ENCODE data around the gene FAM47C.
"Not testable (repeated sequence)": the region's sequence is repeated elsewhere in the genome, so short reads cannot be mapped to it uniquely, and the experiment has no call there.

DNA sequence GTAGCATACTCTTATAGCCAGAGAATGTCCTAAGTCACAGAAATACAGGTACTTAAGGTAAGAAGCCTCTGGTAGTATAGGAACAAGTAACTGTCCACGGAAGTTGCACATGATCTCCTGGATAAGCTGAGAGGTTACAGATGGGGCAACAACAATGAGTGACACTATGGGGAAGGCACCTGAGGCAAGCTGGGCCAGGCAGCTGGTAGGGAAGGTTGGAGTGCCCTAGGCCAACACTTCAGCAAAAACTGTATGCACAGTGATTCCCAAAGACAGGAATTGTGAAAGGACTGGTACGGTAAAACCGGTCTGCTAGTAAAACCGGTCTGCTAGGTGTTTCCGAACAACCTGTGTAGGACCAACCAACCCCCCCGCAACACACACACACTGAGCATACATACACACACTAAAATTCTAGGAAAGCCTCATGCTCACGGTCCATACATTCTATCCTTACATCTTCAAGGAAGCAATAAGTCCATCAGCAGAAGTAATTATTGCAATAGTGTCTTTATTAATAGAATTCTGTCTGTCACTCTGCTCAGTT lies 28.6 kb downstream of the FAM47C start:
- TF ChIP-seq, protein P1, sequence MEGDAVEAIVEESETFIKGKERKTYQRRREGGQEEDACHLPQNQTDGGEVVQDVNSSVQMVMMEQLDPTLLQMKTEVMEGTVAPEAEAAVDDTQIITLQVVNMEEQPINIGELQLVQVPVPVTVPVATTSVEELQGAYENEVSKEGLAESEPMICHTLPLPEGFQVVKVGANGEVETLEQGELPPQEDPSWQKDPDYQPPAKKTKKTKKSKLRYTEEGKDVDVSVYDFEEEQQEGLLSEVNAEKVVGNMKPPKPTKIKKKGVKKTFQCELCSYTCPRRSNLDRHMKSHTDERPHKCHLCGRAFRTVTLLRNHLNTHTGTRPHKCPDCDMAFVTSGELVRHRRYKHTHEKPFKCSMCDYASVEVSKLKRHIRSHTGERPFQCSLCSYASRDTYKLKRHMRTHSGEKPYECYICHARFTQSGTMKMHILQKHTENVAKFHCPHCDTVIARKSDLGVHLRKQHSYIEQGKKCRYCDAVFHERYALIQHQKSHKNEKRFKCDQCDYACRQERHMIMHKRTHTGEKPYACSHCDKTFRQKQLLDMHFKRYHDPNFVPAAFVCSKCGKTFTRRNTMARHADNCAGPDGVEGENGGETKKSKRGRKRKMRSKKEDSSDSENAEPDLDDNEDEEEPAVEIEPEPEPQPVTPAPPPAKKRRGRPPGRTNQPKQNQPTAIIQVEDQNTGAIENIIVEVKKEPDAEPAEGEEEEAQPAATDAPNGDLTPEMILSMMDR (IDR thresholded peaks at IDR 0.05) = not testable (repeated sequence)
- not testable (repeated sequence) for TF ChIP-seq POLR2A, POLR2AphosphoS5 (IDR thresholded peaks at IDR 0.05)
